ENCODE results near the gene ITGA3. TPM values are rescaled to one million over a fixed set of nuclear protein-coding genes. Genes with fewer than 3 reads are reported as not detected.
A peak's percentile ranks its signal among the peaks of the same experiment; 100 is the strongest.

The ITGA3 gene
- polyA plus RNA-seq, 2 of the 4 experiments (the other 2 are of a cell fraction) = 141 to 268 TPM

DNA sequence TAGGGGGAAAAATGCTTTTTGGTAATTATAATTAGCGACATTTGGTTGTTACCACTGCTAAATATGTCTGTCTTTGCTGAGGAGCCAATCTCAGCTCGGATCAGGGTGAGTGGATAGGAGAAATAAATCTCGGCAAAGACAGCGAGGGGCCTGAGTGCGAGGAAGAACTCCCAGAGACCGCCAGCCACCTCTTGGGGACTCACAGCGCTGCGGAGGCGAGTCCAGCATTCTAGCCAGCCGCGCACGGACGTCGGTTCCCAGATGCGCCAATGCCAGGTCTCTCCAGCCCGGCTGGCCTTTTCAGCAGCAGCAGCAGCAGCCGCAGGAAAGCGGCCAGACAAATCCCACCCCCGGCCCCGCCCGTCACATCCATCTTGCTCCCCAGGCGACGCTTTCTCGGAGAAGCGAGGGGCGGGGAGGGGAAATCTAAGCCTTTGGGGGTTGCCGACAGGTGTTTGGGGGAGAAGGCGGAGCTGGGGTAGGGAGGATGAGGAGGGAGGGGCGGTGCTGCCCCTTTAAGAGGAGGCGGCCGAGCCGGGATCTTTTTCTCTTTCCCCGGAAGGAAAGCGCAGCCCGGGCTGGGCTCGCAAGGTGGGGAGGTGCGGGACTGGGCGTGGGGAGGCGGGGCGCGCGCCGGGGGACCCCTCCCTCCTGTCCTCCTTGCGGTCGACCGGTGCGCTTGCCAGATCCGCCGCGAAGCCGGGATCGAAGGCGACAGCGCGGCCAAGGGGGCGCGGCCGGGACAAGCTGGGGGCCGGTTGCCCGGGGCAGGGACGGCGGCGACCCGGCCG is at the start of gene ITGA3 (continued):
- TF ChIP-seq, protein P1, sequence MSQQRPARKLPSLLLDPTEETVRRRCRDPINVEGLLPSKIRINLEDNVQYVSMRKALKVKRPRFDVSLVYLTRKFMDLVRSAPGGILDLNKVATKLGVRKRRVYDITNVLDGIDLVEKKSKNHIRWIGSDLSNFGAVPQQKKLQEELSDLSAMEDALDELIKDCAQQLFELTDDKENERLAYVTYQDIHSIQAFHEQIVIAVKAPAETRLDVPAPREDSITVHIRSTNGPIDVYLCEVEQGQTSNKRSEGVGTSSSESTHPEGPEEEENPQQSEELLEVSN (IDR thresholded peaks at IDR 0.05; ENCODE audit: borderline replicate concordance, low read depth) = no peak; the same call in 1 of the 2 replicates
- TF ChIP-seq FOSB (CRISPR knock-in tag; IDR thresholded peaks at IDR 0.05) (peak; percentile 45; the same call in 1 of the 2 replicates), GATA3 (IDR thresholded peaks at IDR 0.05; ENCODE audit: borderline replicate concordance) (peak; percentile 20; the same call in 1 of the 2 replicates), FOXS1 (CRISPR knock-in tag; IDR thresholded peaks at IDR 0.05) (no peak), KDM5A (IDR thresholded peaks at IDR 0.05) (peak; percentile 28; the same call in 1 of the 2 replicates), RCOR1 (IDR thresholded peaks at IDR 0.05; ENCODE audit: low read depth, low read length) (no peak), CBX8 (IDR thresholded peaks at IDR 0.05) (no peak), HDAC2 (IDR thresholded peaks at IDR 0.05) (no peak), MYC (IDR thresholded peaks at IDR 0.05; ENCODE audit: borderline replicate concordance, low read length) (peak; percentile 11; the same call in 1 of the 2 replicates), HOXB5 (CRISPR knock-in tag; IDR thresholded peaks at IDR 0.05) (peak; percentile 95), RNF2 (IDR thresholded peaks at IDR 0.05; ENCODE audit: borderline replicate concordance, low read depth) (0 out of 2 replicates have a peak, but pooled peaks have one; percentile 5), JUN (IDR thresholded peaks at IDR 0.05) (peak in 1 of 2 experiments; percentile 85; a peak in 4 of 5 replicates), CEBPB (IDR thresholded peaks at IDR 0.05) (no peak), FOSL2 (IDR thresholded peaks at IDR 0.05) (no peak), FOSL2 (CRISPR knock-in tag; IDR thresholded peaks at IDR 0.05) (peak; percentile 12; the same call in 1 of the 2 replicates), HEYL (CRISPR knock-in tag; IDR thresholded peaks at IDR 0.05) (no peak), ZNF302 (CRISPR knock-in tag; IDR thresholded peaks at IDR 0.05) (no peak), EHMT2 (IDR thresholded peaks at IDR 0.05; ENCODE audit: low read depth) (no peak), TP53 (CRISPR knock-in tag; IDR thresholded peaks at IDR 0.05) (0 out of 2 replicates have a peak, but pooled peaks have one; percentile 23), ZSCAN20 (CRISPR knock-in tag; IDR thresholded peaks at IDR 0.05) (no peak), MAZ (IDR thresholded peaks at IDR 0.05; ENCODE audit: borderline replicate concordance, low read depth, low read length) (no peak; the same call in 1 of the 2 replicates), CHD4 (IDR thresholded peaks at IDR 0.05; ENCODE audit: borderline replicate concordance) (no peak), EP300 (IDR thresholded peaks at IDR 0.05) (0 out of 5 replicates have a peak, but pooled peaks of 1 of the 2 experiments have one; percentile 15)
- TF ChIP-seq, protein P2, sequence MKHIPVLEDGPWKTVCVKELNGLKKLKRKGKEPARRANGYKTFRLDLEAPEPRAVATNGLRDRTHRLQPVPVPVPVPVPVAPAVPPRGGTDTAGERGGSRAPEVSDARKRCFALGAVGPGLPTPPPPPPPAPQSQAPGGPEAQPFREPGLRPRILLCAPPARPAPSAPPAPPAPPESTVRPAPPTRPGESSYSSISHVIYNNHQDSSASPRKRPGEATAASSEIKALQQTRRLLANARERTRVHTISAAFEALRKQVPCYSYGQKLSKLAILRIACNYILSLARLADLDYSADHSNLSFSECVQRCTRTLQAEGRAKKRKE (CRISPR knock-in tag; IDR thresholded peaks at IDR 0.05; ENCODE audit: low read depth) = no peak
- TF ChIP-seq, protein P3, sequence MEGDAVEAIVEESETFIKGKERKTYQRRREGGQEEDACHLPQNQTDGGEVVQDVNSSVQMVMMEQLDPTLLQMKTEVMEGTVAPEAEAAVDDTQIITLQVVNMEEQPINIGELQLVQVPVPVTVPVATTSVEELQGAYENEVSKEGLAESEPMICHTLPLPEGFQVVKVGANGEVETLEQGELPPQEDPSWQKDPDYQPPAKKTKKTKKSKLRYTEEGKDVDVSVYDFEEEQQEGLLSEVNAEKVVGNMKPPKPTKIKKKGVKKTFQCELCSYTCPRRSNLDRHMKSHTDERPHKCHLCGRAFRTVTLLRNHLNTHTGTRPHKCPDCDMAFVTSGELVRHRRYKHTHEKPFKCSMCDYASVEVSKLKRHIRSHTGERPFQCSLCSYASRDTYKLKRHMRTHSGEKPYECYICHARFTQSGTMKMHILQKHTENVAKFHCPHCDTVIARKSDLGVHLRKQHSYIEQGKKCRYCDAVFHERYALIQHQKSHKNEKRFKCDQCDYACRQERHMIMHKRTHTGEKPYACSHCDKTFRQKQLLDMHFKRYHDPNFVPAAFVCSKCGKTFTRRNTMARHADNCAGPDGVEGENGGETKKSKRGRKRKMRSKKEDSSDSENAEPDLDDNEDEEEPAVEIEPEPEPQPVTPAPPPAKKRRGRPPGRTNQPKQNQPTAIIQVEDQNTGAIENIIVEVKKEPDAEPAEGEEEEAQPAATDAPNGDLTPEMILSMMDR (IDR thresholded peaks at IDR 0.05) = no peak
- TF ChIP-seq, protein P4, sequence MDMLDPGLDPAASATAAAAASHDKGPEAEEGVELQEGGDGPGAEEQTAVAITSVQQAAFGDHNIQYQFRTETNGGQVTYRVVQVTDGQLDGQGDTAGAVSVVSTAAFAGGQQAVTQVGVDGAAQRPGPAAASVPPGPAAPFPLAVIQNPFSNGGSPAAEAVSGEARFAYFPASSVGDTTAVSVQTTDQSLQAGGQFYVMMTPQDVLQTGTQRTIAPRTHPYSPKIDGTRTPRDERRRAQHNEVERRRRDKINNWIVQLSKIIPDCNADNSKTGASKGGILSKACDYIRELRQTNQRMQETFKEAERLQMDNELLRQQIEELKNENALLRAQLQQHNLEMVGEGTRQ (IDR thresholded peaks at IDR 0.05) = no peak
- TF ChIP-seq, protein P5, sequence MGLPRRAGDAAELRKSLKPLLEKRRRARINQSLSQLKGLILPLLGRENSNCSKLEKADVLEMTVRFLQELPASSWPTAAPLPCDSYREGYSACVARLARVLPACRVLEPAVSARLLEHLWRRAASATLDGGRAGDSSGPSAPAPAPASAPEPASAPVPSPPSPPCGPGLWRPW (IDR thresholded peaks at IDR 0.05) = no peak

Data from A549 (cell line).